ENCODE measurements around the gene ABI3.

- TF ChIP-seq CTCF (conservative IDR thresholded peaks at IDR 0.05) (peak; percentile 89), ZFX (IDR thresholded peaks at IDR 0.05) (no peak)
Measured at GRCh38 chr17:49223517-49224197, 13.2 kb downstream of the ABI3 start.

Measured in C4-2B (cell line).